Measurements from ENCODE around the gene TNFSF12.

The TNFSF12 gene

GRCh38 chr17:7549401-7550055, 670 bp downstream of the TNFSF12 start:
- DNase-seq: no peak

- DNase-seq: no peak
Observed at GRCh38 chr17:7550344-7550743, 1.5 kb downstream of the TNFSF12 start.

GRCh38 chr17:7551396-7551795, 2.5 kb downstream of the TNFSF12 start:
- no peak for DNase-seq

GRCh38 chr17:7552621-7553051, 3.8 kb downstream of the TNFSF12 start:
- no peak for DNase-seq

GRCh38 chr17:7553356-7553755, 4.5 kb downstream of the TNFSF12 start:
- DNase-seq: no peak

- peak; percentile 54 for DNase-seq
Observed at GRCh38 chr17:7555320-7555948, 6.6 kb downstream of the TNFSF12 start.

- DNase-seq: no peak
Observed at GRCh38 chr17:7556627-7557026, 7.8 kb downstream of the TNFSF12 start.

- DNase-seq: no peak
Observed at GRCh38 chr17:7557147-7557764, 8.4 kb downstream of the TNFSF12 start.

- DNase-seq: no peak
Observed at GRCh38 chr17:7557775-7558543, 9.1 kb downstream of the TNFSF12 start.

- no peak for DNase-seq
Observed at GRCh38 chr17:7558544-7559319, 9.9 kb downstream of the TNFSF12 start, which contains the start of gene TNFSF13. Gene TNFSF13, plus strand, starts transcription at chr17:7558750. Its CDS starts 290 bp downstream, at chr17:7559040.

GRCh38 chr17:7559320-7560171, 10.7 kb downstream of the TNFSF12 start:
- DNase-seq: no peak

GRCh38 chr17:7560172-7561027, 11.5 kb downstream of the TNFSF12 start:
- peak; percentile 83 for DNase-seq

- peak; percentile 94 for DNase-seq
Observed at GRCh38 chr17:7561028-7561575, 12.2 kb downstream of the TNFSF12 start.

- peak; percentile 96 for DNase-seq
Observed at GRCh38 chr17:7561589-7562207, 12.8 kb downstream of the TNFSF12 start, which contains the start of gene SENP3. Gene SENP3, plus strand, starts transcription at chr17:7561919. Its CDS starts 1,158 bp downstream, at chr17:7563077.

GRCh38 chr17:7562208-7562605, 13.3 kb downstream of the TNFSF12 start:
- DNase-seq: peak; percentile 63

- peak; percentile 28 for DNase-seq
Observed at GRCh38 chr17:7563115-7563869, 14.4 kb downstream of the TNFSF12 start.

GRCh38 chr17:7569571-7569970, 20.7 kb downstream of the TNFSF12 start:
- DNase-seq: no peak

- DNase-seq: no peak
Observed at GRCh38 chr17:7570351-7570750, 21.5 kb downstream of the TNFSF12 start.

- DNase-seq: no peak
Observed at GRCh38 chr17:7572338-7572587, 23.4 kb downstream of the TNFSF12 start.
